ENCODE data around the gene HTT. TPM values are rescaled to one million over a fixed set of nuclear protein-coding genes. Genes with fewer than 3 reads are reported as not detected.

HTT gene
- total and polyA plus RNA-seq, 2 of the 13 experiments (the other 11 are each of a cell fraction or from before 2014, with no cell fraction given) = 17.5 to 19.5 TPM

DNA sequence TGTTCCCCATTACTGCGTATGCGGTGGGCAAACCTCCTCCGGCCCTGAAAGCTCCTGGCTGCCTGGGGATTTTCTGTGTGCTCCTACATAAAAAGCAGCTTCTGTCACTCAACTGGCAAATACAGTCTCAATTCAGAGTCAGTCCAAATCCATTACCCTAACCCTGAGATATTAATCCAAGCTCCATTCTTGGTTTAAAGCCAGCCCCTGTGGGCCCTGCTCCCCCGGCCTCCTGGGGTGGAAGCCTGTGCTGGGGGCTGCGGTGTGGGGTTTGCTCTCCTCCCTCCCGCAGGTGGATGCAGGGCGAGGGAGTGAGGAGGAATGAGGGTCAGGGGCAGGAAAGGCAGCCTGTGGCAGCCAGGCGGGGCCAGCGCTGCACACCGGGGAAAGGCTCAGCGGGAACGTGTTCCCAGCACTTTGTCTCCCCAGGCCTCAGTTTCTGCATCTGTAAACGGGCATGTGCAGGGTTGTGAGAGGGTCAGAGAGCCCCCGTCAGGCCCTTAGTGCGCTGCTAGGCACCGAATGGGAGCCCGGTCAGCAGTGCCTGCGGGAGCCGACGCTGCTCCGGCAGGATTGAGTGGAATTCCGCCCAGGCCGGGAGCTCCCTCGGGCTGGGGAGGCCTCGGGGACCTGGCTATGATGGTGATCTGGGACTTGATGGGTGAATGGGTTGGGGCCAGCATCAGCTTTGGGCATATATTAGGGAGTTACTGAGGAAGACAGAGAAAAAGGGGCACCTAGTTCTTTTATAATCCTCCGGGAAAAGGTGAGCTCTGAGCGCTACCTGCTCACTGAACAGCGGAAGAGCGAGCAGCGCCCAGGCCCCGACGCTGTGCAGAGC, 212.1 kb downstream of the HTT start (continued):
- TF ChIP-seq, protein P1, sequence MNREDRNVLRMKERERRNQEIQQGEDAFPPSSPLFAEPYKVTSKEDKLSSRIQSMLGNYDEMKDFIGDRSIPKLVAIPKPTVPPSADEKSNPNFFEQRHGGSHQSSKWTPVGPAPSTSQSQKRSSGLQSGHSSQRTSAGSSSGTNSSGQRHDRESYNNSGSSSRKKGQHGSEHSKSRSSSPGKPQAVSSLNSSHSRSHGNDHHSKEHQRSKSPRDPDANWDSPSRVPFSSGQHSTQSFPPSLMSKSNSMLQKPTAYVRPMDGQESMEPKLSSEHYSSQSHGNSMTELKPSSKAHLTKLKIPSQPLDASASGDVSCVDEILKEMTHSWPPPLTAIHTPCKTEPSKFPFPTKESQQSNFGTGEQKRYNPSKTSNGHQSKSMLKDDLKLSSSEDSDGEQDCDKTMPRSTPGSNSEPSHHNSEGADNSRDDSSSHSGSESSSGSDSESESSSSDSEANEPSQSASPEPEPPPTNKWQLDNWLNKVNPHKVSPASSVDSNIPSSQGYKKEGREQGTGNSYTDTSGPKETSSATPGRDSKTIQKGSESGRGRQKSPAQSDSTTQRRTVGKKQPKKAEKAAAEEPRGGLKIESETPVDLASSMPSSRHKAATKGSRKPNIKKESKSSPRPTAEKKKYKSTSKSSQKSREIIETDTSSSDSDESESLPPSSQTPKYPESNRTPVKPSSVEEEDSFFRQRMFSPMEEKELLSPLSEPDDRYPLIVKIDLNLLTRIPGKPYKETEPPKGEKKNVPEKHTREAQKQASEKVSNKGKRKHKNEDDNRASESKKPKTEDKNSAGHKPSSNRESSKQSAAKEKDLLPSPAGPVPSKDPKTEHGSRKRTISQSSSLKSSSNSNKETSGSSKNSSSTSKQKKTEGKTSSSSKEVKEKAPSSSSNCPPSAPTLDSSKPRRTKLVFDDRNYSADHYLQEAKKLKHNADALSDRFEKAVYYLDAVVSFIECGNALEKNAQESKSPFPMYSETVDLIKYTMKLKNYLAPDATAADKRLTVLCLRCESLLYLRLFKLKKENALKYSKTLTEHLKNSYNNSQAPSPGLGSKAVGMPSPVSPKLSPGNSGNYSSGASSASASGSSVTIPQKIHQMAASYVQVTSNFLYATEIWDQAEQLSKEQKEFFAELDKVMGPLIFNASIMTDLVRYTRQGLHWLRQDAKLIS (CRISPR knock-in tag; IDR thresholded peaks at IDR 0.05) = 0 out of 2 replicates have a peak, but pooled peaks have one; percentile 24
- no peak for TF ChIP-seq MTF2 (CRISPR knock-in tag; IDR thresholded peaks at IDR 0.05; ENCODE audit: borderline replicate concordance)
- no peak for TF ChIP-seq CBX1 (IDR thresholded peaks at IDR 0.05; ENCODE audit: low read depth)
- no peak for TF ChIP-seq HNRNPH1 (optimal IDR thresholded peaks at IDR 0.05; ENCODE audit: low read depth, low read length)
- 0 out of 2 replicates have a peak, but pooled peaks have one; percentile 37 for TF ChIP-seq ZSCAN31 (CRISPR knock-in tag; IDR thresholded peaks at IDR 0.05; ENCODE audit: low read depth)
- no peak for TF ChIP-seq PRMT3 (CRISPR knock-in tag; IDR thresholded peaks at IDR 0.05; ENCODE audit: borderline replicate concordance, low read depth)
- no peak for TF ChIP-seq ZNF614 (CRISPR knock-in tag; IDR thresholded peaks at IDR 0.05; ENCODE audit: borderline replicate concordance)
- TF ChIP-seq, protein P2, sequence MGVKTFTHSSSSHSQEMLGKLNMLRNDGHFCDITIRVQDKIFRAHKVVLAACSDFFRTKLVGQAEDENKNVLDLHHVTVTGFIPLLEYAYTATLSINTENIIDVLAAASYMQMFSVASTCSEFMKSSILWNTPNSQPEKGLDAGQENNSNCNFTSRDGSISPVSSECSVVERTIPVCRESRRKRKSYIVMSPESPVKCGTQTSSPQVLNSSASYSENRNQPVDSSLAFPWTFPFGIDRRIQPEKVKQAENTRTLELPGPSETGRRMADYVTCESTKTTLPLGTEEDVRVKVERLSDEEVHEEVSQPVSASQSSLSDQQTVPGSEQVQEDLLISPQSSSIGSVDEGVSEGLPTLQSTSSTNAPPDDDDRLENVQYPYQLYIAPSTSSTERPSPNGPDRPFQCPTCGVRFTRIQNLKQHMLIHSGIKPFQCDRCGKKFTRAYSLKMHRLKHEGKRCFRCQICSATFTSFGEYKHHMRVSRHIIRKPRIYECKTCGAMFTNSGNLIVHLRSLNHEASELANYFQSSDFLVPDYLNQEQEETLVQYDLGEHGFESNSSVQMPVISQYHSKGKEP (CRISPR knock-in tag; IDR thresholded peaks at IDR 0.05) = no peak
- TF ChIP-seq, protein P3, sequence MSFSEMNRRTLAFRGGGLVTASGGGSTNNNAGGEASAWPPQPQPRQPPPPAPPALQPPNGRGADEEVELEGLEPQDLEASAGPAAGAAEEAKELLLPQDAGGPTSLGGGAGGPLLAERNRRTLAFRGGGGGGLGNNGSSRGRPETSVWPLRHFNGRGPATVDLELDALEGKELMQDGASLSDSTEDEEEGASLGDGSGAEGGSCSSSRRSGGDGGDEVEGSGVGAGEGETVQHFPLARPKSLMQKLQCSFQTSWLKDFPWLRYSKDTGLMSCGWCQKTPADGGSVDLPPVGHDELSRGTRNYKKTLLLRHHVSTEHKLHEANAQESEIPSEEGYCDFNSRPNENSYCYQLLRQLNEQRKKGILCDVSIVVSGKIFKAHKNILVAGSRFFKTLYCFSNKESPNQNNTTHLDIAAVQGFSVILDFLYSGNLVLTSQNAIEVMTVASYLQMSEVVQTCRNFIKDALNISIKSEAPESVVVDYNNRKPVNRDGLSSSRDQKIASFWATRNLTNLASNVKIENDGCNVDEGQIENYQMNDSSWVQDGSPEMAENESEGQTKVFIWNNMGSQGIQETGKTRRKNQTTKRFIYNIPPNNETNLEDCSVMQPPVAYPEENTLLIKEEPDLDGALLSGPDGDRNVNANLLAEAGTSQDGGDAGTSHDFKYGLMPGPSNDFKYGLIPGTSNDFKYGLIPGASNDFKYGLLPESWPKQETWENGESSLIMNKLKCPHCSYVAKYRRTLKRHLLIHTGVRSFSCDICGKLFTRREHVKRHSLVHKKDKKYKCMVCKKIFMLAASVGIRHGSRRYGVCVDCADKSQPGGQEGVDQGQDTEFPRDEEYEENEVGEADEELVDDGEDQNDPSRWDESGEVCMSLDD (CRISPR knock-in tag; IDR thresholded peaks at IDR 0.05; ENCODE audit: borderline replicate concordance) = no peak
- no peak for TF ChIP-seq ZNF382 (CRISPR knock-in tag; IDR thresholded peaks at IDR 0.05; ENCODE audit: borderline replicate concordance)
- TF ChIP-seq, protein P4, sequence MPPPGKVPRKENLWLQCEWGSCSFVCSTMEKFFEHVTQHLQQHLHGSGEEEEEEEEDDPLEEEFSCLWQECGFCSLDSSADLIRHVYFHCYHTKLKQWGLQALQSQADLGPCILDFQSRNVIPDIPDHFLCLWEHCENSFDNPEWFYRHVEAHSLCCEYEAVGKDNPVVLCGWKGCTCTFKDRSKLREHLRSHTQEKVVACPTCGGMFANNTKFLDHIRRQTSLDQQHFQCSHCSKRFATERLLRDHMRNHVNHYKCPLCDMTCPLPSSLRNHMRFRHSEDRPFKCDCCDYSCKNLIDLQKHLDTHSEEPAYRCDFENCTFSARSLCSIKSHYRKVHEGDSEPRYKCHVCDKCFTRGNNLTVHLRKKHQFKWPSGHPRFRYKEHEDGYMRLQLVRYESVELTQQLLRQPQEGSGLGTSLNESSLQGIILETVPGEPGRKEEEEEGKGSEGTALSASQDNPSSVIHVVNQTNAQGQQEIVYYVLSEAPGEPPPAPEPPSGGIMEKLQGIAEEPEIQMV (CRISPR knock-in tag; IDR thresholded peaks at IDR 0.05; ENCODE audit: low read depth) = no peak
- no peak for TF ChIP-seq ZNF598 (CRISPR knock-in tag; IDR thresholded peaks at IDR 0.05; ENCODE audit: borderline replicate concordance)
- no peak for TF ChIP-seq CCDC6 (CRISPR knock-in tag; IDR thresholded peaks at IDR 0.05)
- TF ChIP-seq NPAS2 (CRISPR knock-in tag; IDR thresholded peaks at IDR 0.05; ENCODE audit: borderline replicate concordance) = no peak
- TF ChIP-seq, protein P5, sequence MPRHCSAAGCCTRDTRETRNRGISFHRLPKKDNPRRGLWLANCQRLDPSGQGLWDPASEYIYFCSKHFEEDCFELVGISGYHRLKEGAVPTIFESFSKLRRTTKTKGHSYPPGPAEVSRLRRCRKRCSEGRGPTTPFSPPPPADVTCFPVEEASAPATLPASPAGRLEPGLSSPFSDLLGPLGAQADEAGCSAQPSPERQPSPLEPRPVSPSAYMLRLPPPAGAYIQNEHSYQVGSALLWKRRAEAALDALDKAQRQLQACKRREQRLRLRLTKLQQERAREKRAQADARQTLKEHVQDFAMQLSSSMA (CRISPR knock-in tag; IDR thresholded peaks at IDR 0.05) = no peak
- TF ChIP-seq TRIM24 (CRISPR knock-in tag; IDR thresholded peaks at IDR 0.05) = no peak
- no peak for TF ChIP-seq STAG1 (CRISPR knock-in tag; IDR thresholded peaks at IDR 0.05)
- no peak for TF ChIP-seq ZNF274 (CRISPR knock-in tag; IDR thresholded peaks at IDR 0.05)

Measured in HepG2 (cell line).